Dendritic cell treated with granulocyte-macrophage colony-stimulating factor and Interleukin-4, amounts not matched to agents 40 ng/mL and 50 ng/mL, for 4 days (primary cell): ENCODE data around the gene PTAFR.

Experiments
- H3K27ac Mint-ChIP-seq: one replicate; pipeline ENCODE4 v1.8.0; 2022; ENCODE audit warnings: mild to moderate bottlenecking, mixed read lengths
- H3K27me3 Mint-ChIP-seq: one replicate; pipeline ENCODE4 v1.8.0; 2022; ENCODE audit warnings: mild to moderate bottlenecking, mixed read lengths
- H3K36me3 Mint-ChIP-seq: one replicate; pipeline ENCODE4 v1.8.0; 2022; ENCODE audit warnings: low read depth, mixed read lengths
- H3K4me1 Mint-ChIP-seq: one replicate; pipeline ENCODE4 v1.8.0; 2022; ENCODE audit warnings: low read depth, mixed read lengths
- H3K4me3 Mint-ChIP-seq: one replicate; pipeline ENCODE4 v1.8.0; 2022; ENCODE audit warnings: mild to moderate bottlenecking, moderate library complexity, mixed read lengths
- H3K9me3 Mint-ChIP-seq: one replicate; pipeline ENCODE4 v1.8.0; 2022; ENCODE audit warnings: mixed read lengths
- intact Hi-C: fragments of 100-400 bp; cut with micrococcal nuclease; formaldehyde crosslinking; loops from one replicate; pipeline ENCODE4 v1.15.0; 2022

PTAFR gene

GRCh38 chr1:28112388-28113241 lies 63.9 kb downstream of the PTAFR start:
- Mint-ChIP-seq H3K4me1 (peaks cover 73% of the 10 kb centered on the region), H3K4me3 (peak overlapping the region; percentile 13), H3K27ac (peak overlapping the region; percentile 96), H3K36me3 (no peaks in the 10 kb centered on the region), H3K27me3 (no peaks in the 10 kb centered on the region), H3K9me3 (no peaks in the 10 kb centered on the region)
- intact Hi-C loops = loop anchor here (1.0 to 2.0 kb wide), 2 partner anchors 14 to 22 kb away; no protein-coding TSS in a partner anchor

GRCh38 chr1:28111157-28111556 lies 65.3 kb downstream of the PTAFR start:
- no peaks in the 10 kb centered on the region for H3K27me3 Mint-ChIP-seq
- peak overlapping the region; percentile 96 for H3K27ac Mint-ChIP-seq
- H3K9me3 Mint-ChIP-seq = no peaks in the 10 kb centered on the region
- intact Hi-C loops = loop anchor here (1.0 kb wide), 1 partner anchor 63 kb away; no protein-coding TSS in a partner anchor
- H3K36me3 Mint-ChIP-seq = no peaks in the 10 kb centered on the region
- no peak overlapping the region for H3K4me3 Mint-ChIP-seq
- H3K4me1 Mint-ChIP-seq = peaks cover 65% of the 10 kb centered on the region

- no peak overlapping the region for H3K4me3 Mint-ChIP-seq
- no peaks in the 10 kb centered on the region for H3K36me3 Mint-ChIP-seq
- no peaks in the 10 kb centered on the region for H3K27me3 Mint-ChIP-seq
- H3K4me1 Mint-ChIP-seq = peaks cover 68% of the 10 kb centered on the region
- peak overlapping the region; percentile 96 for H3K27ac Mint-ChIP-seq
- intact Hi-C loops = no loop called here
- H3K9me3 Mint-ChIP-seq = no peaks in the 10 kb centered on the region
These were observed 65.9 kb downstream of the PTAFR start for GRCh38 chr1:28110555-28110954.

GRCh38 chr1:28109639-28110038 lies 66.9 kb downstream of the PTAFR start:
- H3K27me3 Mint-ChIP-seq = no peaks in the 10 kb centered on the region
- H3K9me3 Mint-ChIP-seq = no peaks in the 10 kb centered on the region
- H3K27ac Mint-ChIP-seq = peak overlapping the region; percentile 96
- intact Hi-C loops = no loop called here
- H3K4me1 Mint-ChIP-seq = peaks cover 71% of the 10 kb centered on the region
- no peak overlapping the region for H3K4me3 Mint-ChIP-seq
- no peaks in the 10 kb centered on the region for H3K36me3 Mint-ChIP-seq

- no peaks in the 10 kb centered on the region for H3K27me3 Mint-ChIP-seq
- peaks cover 60% of the 10 kb centered on the region for H3K4me1 Mint-ChIP-seq
- peak overlapping the region; percentile 85 for H3K27ac Mint-ChIP-seq
- no peaks in the 10 kb centered on the region for H3K36me3 Mint-ChIP-seq
- H3K4me3 Mint-ChIP-seq = no peak overlapping the region
- H3K9me3 Mint-ChIP-seq = no peaks in the 10 kb centered on the region
- intact Hi-C loops = no loop called here
These were observed 68.5 kb downstream of the PTAFR start for GRCh38 chr1:28108001-28108400.

GRCh38 chr1:28104866-28105467 lies 71.5 kb downstream of the PTAFR start:
- Mint-ChIP-seq H3K36me3 (no peaks in the 10 kb centered on the region), H3K4me3 (no peak overlapping the region), H3K4me1 (peaks cover 33% of the 10 kb centered on the region), H3K9me3 (no peaks in the 10 kb centered on the region), H3K27me3 (no peaks in the 10 kb centered on the region), H3K27ac (no peak overlapping the region)
- intact Hi-C loops = no loop called here

- H3K36me3 Mint-ChIP-seq = no peaks in the 10 kb centered on the region
- no peaks in the 10 kb centered on the region for H3K9me3 Mint-ChIP-seq
- H3K27ac Mint-ChIP-seq = no peak overlapping the region
- H3K4me1 Mint-ChIP-seq = peaks cover 25% of the 10 kb centered on the region
- H3K4me3 Mint-ChIP-seq = no peak overlapping the region
- H3K27me3 Mint-ChIP-seq = no peaks in the 10 kb centered on the region
- intact Hi-C loops = no loop called here
These were observed 74.3 kb downstream of the PTAFR start for GRCh38 chr1:28102189-28102588.

GRCh38 chr1:28099050-28099769 lies 77.3 kb downstream of the PTAFR start:
- no peak overlapping the region for H3K4me3 Mint-ChIP-seq
- H3K27ac Mint-ChIP-seq = peak overlapping the region; percentile 64
- no peaks in the 10 kb centered on the region for H3K36me3 Mint-ChIP-seq
- peaks cover 8% of the 10 kb centered on the region for H3K9me3 Mint-ChIP-seq
- H3K4me1 Mint-ChIP-seq = peaks cover 16% of the 10 kb centered on the region
- intact Hi-C loops = no loop called here
- H3K27me3 Mint-ChIP-seq = no peaks in the 10 kb centered on the region
